Keratinocyte (primary cell): ENCODE results near the gene DDB1.

ENCODE experiments used
- CTCF ChIP-seq, 3 experiments: IDR thresholded peaks in 1 of 3; conservative IDR thresholded peaks in 1 of 3; optimal IDR thresholded peaks in 1 of 3; 2 replicates in 2 of 3; 3 replicates in 1 of 3; pipeline versions ENCODE3 to v1.5.1; 2011; ENCODE audit warnings: low read length in 3 of 3, mild to moderate bottlenecking in 3 of 3, moderate library complexity in 2 of 3, control low read depth in 1 of 3, inconsistent platforms in 1 of 3; ENCODE audit not compliant: insufficient read depth in 2 of 3; ENCODE audit errors: extremely low read depth in 1 of 3
- EZH2 ChIP-seq: IDR thresholded peaks from one replicate; pipeline ENCODE4 v1.6.1; 2012; ENCODE audit warnings: inconsistent platforms, mild to moderate bottlenecking, low read length, moderate library complexity

- TF ChIP-seq CTCF (optimal IDR thresholded peaks at IDR 0.05 in 1 of 3, IDR thresholded peaks at IDR 0.05 in 1 of 3, conservative IDR thresholded peaks at IDR 0.05 in 1 of 3; ENCODE audit: extremely low read depth in 1 of 3, insufficient read depth in 2 of 3, low read length in 3 of 3) (no peak), EZH2 (no peak)
These were observed 1.3 kb downstream of the DDB1 start for GRCh38 chr11:61331651-61332050.
